Upper lobe of left lung (tissue), 6 donors: Measurements from ENCODE around the gene PHF3. TPM values are rescaled to one million over a fixed set of nuclear protein-coding genes. Genes with fewer than 3 reads are reported as not detected.

Source experiments
- ATAC-seq, 2 donors: fragments of 200-7000 bp; cut with Tn5 transposase; one replicate each; pipeline ENCODE4 v1.9.1; 2022; ENCODE audit warnings: mild to moderate bottlenecking in 2 of 2, moderate library complexity in 2 of 2; ENCODE audit not compliant: low FRiP score in 2 of 2
- DNase-seq, 2 donors: peaks; one replicate each; pipeline ENCODE4 v3.0.0-alpha.2; 2019 to 2020
- H3K27ac ChIP-seq, 4 donors: fragments of 200-600 bp; sonication (generic); one replicate each; pipeline ENCODE4 v1.5.1; 2016 to 2019
- H3K27me3 ChIP-seq, 4 donors: fragments of 200-600 bp; sonication (generic); one replicate each; pipeline ENCODE4 v1.5.1; 2017 to 2019
- H3K36me3 ChIP-seq, 4 donors: fragments of 200-600 bp; sonication (generic); one replicate each; pipeline ENCODE4 v1.5.1; 2016 to 2019
- H3K4me1 ChIP-seq, 4 donors: fragments of 200-600 bp; sonication (generic); one replicate each; pipeline ENCODE4 v1.5.1; 2018 to 2019
- H3K4me3 ChIP-seq, 4 donors: fragments of 200-600 bp; sonication (generic); one replicate each; pipeline ENCODE4 v1.5.1; 2017 to 2019; ENCODE audit warnings: mild to moderate bottlenecking in 2 of 4, moderate library complexity in 1 of 4
- H3K9me3 ChIP-seq, 4 donors: fragments of 200-600 bp; sonication (generic); one replicate each; pipeline ENCODE4 v1.5.1; 2018 to 2019
- EP300 ChIP-seq, 4 donors: sonication (generic); formaldehyde crosslinking; IDR thresholded peaks; one replicate each; pipeline ENCODE4 v1.5.1; 2017; ENCODE audit warnings: antibody characterized with exemption in 4 of 4, control low read depth in 2 of 4
- POLR2A ChIP-seq, 4 donors: fragments of 450-650 bp; IDR thresholded peaks; one replicate each; pipeline ENCODE4 v1.5.1; 2016 to 2017; ENCODE audit warnings: antibody characterized with exemption in 4 of 4, mild to moderate bottlenecking in 2 of 4
- POLR2AphosphoS5 ChIP-seq, 2 donors: sonication (generic); formaldehyde crosslinking; IDR thresholded peaks; one replicate each; pipeline ENCODE4 v1.5.1; 2017; ENCODE audit warnings: antibody characterized with exemption in 2 of 2
- WGBS, 2 donors: methylation state at CpG; one replicate each; pipeline ENCODE4 v1.1.5; 2017 to 2018; 5-methylcytosine and 5-hydroxymethylcytosine counted together
- total RNA-seq, 6 donors: library from RNA; depleted of rRNA in 4 of 6; stranded (reverse); fragments of >200 nt in 4 of 6; gene quantifications; one replicate each; pipeline versions ENCODE4 v1.1.0 to v1.2.1, GENCODE V29; 2016 to 2021
- TF ChIP-seq, protein P1 (sequence below), 6 experiments: fragments of 450-650 bp in 4 of 6; fragments of 200-600 bp in 2 of 6; sonication (generic) in 2 of 6; IDR thresholded peaks; one replicate each; pipeline ENCODE4 v1.5.1; 2016 to 2019; ENCODE audit warnings: antibody characterized with exemption in 6 of 6
- donor health status: DM: no; HTN: no; CAD: no; lungs with moderate emphysema.
- donor health status: DM: no; HTN: yes; CAD: no; lungs with severe emphysema.

Gene PHF3
- total RNA-seq, 6 donors from 2014 or later, result 47.4 to 111 (median 51.5) TPM

DNA sequence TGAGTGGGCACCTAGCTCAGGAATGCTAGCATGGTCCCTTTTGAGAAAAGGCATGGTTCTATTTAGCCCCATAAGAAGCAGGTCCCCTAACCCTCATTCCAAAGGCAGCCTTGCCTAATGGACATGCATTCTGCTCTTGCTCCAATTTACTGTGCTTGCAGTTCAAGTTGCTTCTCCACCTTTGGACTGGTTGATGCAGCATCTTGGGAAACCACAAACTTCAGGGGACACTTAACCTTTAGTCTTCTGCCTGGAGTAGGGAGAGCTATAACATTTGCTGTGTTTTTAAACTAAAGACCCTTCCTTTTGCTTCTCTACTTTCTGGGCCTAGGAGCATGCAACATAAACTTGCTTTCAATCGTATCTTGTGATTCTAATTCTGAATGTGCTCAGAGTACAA is 5.1 kb upstream of the PHF3 start:
- H3K27me3 ChIP-seq, result no peaks in the 10 kb centered on the region
- H3K4me1 ChIP-seq, result peaks cover 0 to 8% (median 4%) of the 10 kb centered on the region in 4 donors
- H3K27ac ChIP-seq, result no peak overlapping the region
- ATAC-seq (no peak), DNase-seq (no peak)
- H3K4me3 ChIP-seq, result no peak overlapping the region
- WGBS, 2 donors, result 88 to 100% methylated on average over 1 of the region's 1 CpG
- H3K36me3 ChIP-seq, result no peaks in the 10 kb centered on the region
- no peak for TF ChIP-seq POLR2AphosphoS5 (IDR thresholded peaks at IDR 0.05)
- no peak for TF ChIP-seq POLR2A (IDR thresholded peaks at IDR 0.05)
- TF ChIP-seq, protein P1, sequence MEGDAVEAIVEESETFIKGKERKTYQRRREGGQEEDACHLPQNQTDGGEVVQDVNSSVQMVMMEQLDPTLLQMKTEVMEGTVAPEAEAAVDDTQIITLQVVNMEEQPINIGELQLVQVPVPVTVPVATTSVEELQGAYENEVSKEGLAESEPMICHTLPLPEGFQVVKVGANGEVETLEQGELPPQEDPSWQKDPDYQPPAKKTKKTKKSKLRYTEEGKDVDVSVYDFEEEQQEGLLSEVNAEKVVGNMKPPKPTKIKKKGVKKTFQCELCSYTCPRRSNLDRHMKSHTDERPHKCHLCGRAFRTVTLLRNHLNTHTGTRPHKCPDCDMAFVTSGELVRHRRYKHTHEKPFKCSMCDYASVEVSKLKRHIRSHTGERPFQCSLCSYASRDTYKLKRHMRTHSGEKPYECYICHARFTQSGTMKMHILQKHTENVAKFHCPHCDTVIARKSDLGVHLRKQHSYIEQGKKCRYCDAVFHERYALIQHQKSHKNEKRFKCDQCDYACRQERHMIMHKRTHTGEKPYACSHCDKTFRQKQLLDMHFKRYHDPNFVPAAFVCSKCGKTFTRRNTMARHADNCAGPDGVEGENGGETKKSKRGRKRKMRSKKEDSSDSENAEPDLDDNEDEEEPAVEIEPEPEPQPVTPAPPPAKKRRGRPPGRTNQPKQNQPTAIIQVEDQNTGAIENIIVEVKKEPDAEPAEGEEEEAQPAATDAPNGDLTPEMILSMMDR (IDR thresholded peaks at IDR 0.05), result no peak
- TF ChIP-seq EP300 (IDR thresholded peaks at IDR 0.05), result no peak
- H3K9me3 ChIP-seq, result no peaks in the 10 kb centered on the region

DNA sequence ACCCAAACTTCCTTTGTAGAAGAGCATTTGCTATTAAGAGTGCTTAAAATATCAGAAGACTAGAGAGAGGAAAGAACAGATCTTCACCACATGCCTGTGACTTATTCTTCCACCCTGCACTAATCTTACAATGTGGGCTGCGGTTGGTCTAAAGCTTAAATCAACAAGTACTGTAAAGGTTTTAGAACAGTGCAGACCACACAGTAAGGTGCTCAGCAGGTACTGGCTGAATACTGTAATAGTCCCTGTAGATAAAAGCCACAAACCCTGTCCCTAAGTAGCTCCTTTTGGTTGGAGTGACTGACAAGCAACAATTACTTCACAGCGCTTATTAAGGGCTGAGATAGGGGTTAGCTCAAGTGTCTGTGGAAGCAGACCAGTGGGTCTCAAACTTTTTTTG is 972 bp upstream of the PHF3 start:
- H3K27me3 ChIP-seq, result no peaks in the 10 kb centered on the region
- DNase-seq (no peak), ATAC-seq (no peak)
- peaks cover 19 to 35% (median 24%) of the 10 kb centered on the region in 4 donors for H3K4me1 ChIP-seq
- H3K36me3 ChIP-seq, result no peaks in the 10 kb centered on the region
- no peak overlapping the region for H3K27ac ChIP-seq
- no peak overlapping the region for H3K4me3 ChIP-seq
- 32 to 34% methylated on average over 2 of the region's 2 CpGs for WGBS, 2 donors
- TF ChIP-seq POLR2A (IDR thresholded peaks at IDR 0.05), result no peak
- no peak for TF ChIP-seq POLR2AphosphoS5 (IDR thresholded peaks at IDR 0.05)
- TF ChIP-seq, protein P1 (IDR thresholded peaks at IDR 0.05), result no peak
- TF ChIP-seq EP300 (IDR thresholded peaks at IDR 0.05), result no peak
- no peaks in the 10 kb centered on the region for H3K9me3 ChIP-seq

DNA sequence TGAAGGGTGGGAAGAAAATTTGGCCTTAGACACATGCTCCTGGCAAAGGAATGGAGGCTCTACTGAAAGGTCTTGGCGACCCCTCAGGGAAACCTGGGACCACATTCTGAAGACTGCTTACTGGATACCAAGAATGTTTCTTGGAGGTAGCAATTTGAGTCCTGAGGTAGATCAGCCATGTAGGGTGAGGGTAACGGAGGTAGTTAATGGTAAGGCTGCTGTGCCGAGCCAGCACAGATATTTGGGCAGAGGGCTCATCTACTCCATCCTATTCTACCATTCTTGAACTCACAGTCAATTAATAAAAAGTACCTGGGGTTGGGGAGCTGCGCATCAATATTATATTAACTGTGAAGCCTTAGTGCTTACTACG is 401 bp upstream of the PHF3 start:
- H3K4me3 ChIP-seq, result peak overlapping the region; percentile 76 to 88 (median 83)
- H3K27me3 ChIP-seq, result no peaks in the 10 kb centered on the region
- ATAC-seq, result no peak
- H3K27ac ChIP-seq, result peak overlapping the region; percentile 95 to 98 (median 97)
- no peaks in the 10 kb centered on the region for H3K36me3 ChIP-seq
- WGBS, 2 donors, result 3 to 4% methylated on average over 5 of the region's 5 CpGs
- no peaks in the 10 kb centered on the region for H3K9me3 ChIP-seq
- H3K4me1 ChIP-seq, result peaks cover 23 to 40% (median 28%) of the 10 kb centered on the region in 4 donors
- TF ChIP-seq POLR2A (IDR thresholded peaks at IDR 0.05) (no peak), POLR2AphosphoS5 (IDR thresholded peaks at IDR 0.05) (no peak), EP300 (IDR thresholded peaks at IDR 0.05) (no peak)
- TF ChIP-seq, protein P1 (IDR thresholded peaks at IDR 0.05), result no peak
- no peak for DNase-seq

DNA sequence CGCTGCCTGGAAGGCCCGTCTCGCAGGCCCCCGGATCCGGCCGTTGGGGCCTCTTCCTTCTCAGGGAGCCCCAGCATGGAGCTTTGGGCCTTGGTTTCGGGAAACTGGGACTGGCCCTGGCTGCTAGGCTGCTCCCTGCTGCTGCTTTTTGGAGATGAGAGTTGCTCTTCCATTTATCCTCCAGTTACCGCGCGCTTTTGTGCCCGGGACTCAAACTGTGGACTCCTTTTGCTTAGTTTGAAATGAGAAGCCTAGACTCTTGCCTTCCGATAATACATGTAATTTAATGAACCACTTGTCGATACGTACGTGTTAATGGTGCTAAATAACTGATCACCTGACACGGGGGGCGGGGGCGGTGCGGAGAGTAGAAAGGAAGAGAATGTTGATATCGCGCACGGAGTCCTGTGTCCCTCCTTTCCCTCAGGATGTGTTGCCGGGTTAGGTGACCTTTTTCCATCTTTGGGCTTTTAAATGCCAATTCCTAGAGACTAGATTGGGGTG is 968 bp downstream of the PHF3 start:
- H3K4me1 ChIP-seq, result peaks cover 29 to 48% (median 35%) of the 10 kb centered on the region in 4 donors
- H3K9me3 ChIP-seq, result no peaks in the 10 kb centered on the region
- no peak for TF ChIP-seq EP300 (IDR thresholded peaks at IDR 0.05)
- no peak for TF ChIP-seq POLR2A (IDR thresholded peaks at IDR 0.05)
- TF ChIP-seq, protein P1 (IDR thresholded peaks at IDR 0.05), result no peak
- no peak for TF ChIP-seq POLR2AphosphoS5 (IDR thresholded peaks at IDR 0.05)
- H3K4me3 ChIP-seq, result peak overlapping the region; percentile 76 to 88 (median 83)
- H3K27ac ChIP-seq, result peak overlapping the region; percentile 95 to 98 (median 97)
- peak in 1 of 2 donors; percentile 4 for ATAC-seq
- 0 to 1% methylated on average over 16 to 18 of the region's 23 CpGs for WGBS, 2 donors
- H3K27me3 ChIP-seq, result no peaks in the 10 kb centered on the region
- no peaks in the 10 kb centered on the region for H3K36me3 ChIP-seq
- peak; percentile 39 to 80 for DNase-seq

DNA sequence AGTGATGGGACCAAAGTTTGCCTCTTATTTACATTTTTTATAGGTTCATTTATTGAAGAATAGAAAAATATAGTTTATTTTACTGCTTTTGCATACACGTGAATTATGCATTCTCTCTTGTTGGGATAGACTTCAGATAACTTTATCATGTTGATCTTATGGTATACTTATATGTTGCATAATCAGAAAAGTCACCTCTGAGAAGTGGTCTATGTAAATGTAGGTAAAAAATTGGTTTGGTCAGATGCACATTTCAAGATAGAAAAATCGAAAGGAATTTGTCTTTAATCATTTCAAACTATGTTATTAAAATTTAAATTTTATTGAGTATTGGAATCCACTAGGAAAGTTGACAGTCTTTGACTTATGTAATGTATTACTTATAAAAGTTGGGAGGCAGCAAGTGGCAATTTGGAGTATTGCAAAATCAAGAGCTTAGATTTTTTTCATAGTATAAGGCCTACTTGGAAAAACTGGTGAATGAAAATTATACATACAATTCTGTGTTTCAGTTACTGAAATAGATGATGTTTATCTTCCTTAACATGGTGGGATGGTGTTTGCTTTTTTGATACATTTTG is 2.4 kb downstream of the PHF3 start:
- no peak for TF ChIP-seq POLR2AphosphoS5 (IDR thresholded peaks at IDR 0.05)
- TF ChIP-seq, protein P1 (IDR thresholded peaks at IDR 0.05), result no peak
- TF ChIP-seq EP300 (IDR thresholded peaks at IDR 0.05), result no peak
- TF ChIP-seq POLR2A (IDR thresholded peaks at IDR 0.05), result no peak
- no peaks in the 10 kb centered on the region for H3K27me3 ChIP-seq
- no peak for ATAC-seq
- H3K9me3 ChIP-seq, result no peaks in the 10 kb centered on the region
- H3K4me3 ChIP-seq, result peak overlapping the region in 2 of 4 donors; percentile 76 to 84
- H3K4me1 ChIP-seq, result peaks cover 29 to 48% (median 39%) of the 10 kb centered on the region in 4 donors
- H3K27ac ChIP-seq, result peak overlapping the region in 1 of 4 donors; percentile 96
- no peak for DNase-seq
- WGBS, 2 donors, result 43 to 50% methylated on average over 2 of the region's 2 CpGs
- H3K36me3 ChIP-seq, result no peaks in the 10 kb centered on the region
